Mammary epithelial cell (primary cell): ENCODE measurements around the gene ZNF627.

Experiments
- CTCF ChIP-seq, 2 donors: IDR thresholded peaks in 1 of 2; conservative IDR thresholded peaks in 1 of 2; 2 replicates each; pipeline ENCODE4 v1.5.1; 2011 to 2012; ENCODE audit warnings: inconsistent platforms in 2 of 2, low read length in 2 of 2, mild to moderate bottlenecking in 2 of 2, control low read depth in 1 of 2, low read depth in 1 of 2; ENCODE audit not compliant: insufficient read depth in 1 of 2; ENCODE audit errors: extremely low read depth in 1 of 2
- EZH2 ChIP-seq: IDR thresholded peaks from 2 replicates; pipeline ENCODE4 v1.6.1; 2012; ENCODE audit warnings: low read length, inconsistent platforms, borderline replicate concordance

GRCh38 chr19:11563532-11563931, 33.8 kb upstream of the ZNF627 start:
- TF ChIP-seq CTCF (conservative IDR thresholded peaks at IDR 0.05 in 1 of 2, IDR thresholded peaks at IDR 0.05 in 1 of 2; ENCODE audit: extremely low read depth in 1 of 2, insufficient read depth in 1 of 2, low read depth in 1 of 2, low read length in 2 of 2) (no peak), EZH2 (no peak)
